Common myeloid progenitor, CD34-positive (primary cell): ENCODE measurements around the gene CLK3.

Experiments
- CTCF ChIA-PET: fragments of 350-600 bp; sonication (Branson Sonifier 250); formaldehyde crosslinking; loops from one replicate; lab custom pipeline; 2021; ENCODE audit warnings: antibody characterized with exemption; lab: Charles Lee
- POLR2A ChIA-PET: fragments of 350-600 bp; sonication (Branson Sonifier 250); formaldehyde crosslinking; loops from one replicate; lab custom pipeline; 2021; ENCODE audit warnings: antibody characterized with exemption; lab: Charles Lee
- DNase-seq, 3 donors: peaks; one replicate each; pipeline versions ENCODE4 v3.0.0 to v3.0.0-alpha.2; 2013
- H3K27ac ChIP-seq, 2 experiments: 1 replicate in 1 of 2; 2 replicates in 1 of 2; pipeline ENCODE4 v1.7.0; 2013; ENCODE audit warnings: inconsistent platforms in 2 of 2, low read length in 2 of 2, mild to moderate bottlenecking in 2 of 2, low read depth in 1 of 2, moderate library complexity in 1 of 2; ENCODE audit not compliant: severe bottlenecking in 2 of 2, insufficient read depth in 1 of 2, poor library complexity in 1 of 2
- H3K27me3 ChIP-seq, 5 experiments: replicated peaks in 2 of 5; 1 replicate in 3 of 5; 2 replicates in 2 of 5; pipeline versions ENCODE4 v1.6.1 to v1.7.0; 2013; ENCODE audit warnings: low read length in 4 of 5, mild to moderate bottlenecking in 2 of 5, moderate library complexity in 2 of 5, inconsistent platforms in 1 of 5; ENCODE audit not compliant: insufficient read depth in 5 of 5, control insufficient read depth in 4 of 5
- H3K36me3 ChIP-seq, 4 experiments: 1 replicate in 2 of 4; 2 replicates in 2 of 4; pipeline versions ENCODE4 v1.6.1 to v1.7.0; 2013; ENCODE audit warnings: low read length in 3 of 4, control low read depth in 1 of 4, mild to moderate bottlenecking in 1 of 4; ENCODE audit not compliant: control insufficient read depth in 4 of 4, insufficient read depth in 4 of 4
- H3K4me1 ChIP-seq, 4 experiments: 1 replicate in 3 of 4; 2 replicates in 1 of 4; pipeline versions ENCODE4 v1.6.1 to v1.7.1; 2013; ENCODE audit warnings: low read length in 3 of 4, mild to moderate bottlenecking in 3 of 4, control low read depth in 1 of 4, inconsistent platforms in 1 of 4, moderate library complexity in 1 of 4; ENCODE audit not compliant: control insufficient read depth in 4 of 4, insufficient read depth in 4 of 4; ENCODE audit errors: control extremely low read depth in 1 of 4
- H3K4me3 ChIP-seq, 7 experiments: 1 replicate in 4 of 7; 2 replicates in 3 of 7; pipeline versions ENCODE4 v1.5.1 to v1.7.0; 2013; ENCODE audit warnings: mild to moderate bottlenecking in 7 of 7, low read length in 6 of 7, moderate library complexity in 6 of 7, inconsistent platforms in 2 of 7, low read depth in 2 of 7, control low read depth in 1 of 7; ENCODE audit not compliant: insufficient read depth in 4 of 7, control insufficient read depth in 1 of 7; ENCODE audit errors: extremely low read depth in 1 of 7
- H3K9me3 ChIP-seq, 5 experiments: 1 replicate in 4 of 5; 2 replicates in 1 of 5; pipeline versions ENCODE4 v1.6.1 to v1.7.1; 2013; ENCODE audit warnings: low read length in 4 of 5, mild to moderate bottlenecking in 2 of 5, inconsistent platforms in 1 of 5, low read depth in 1 of 5, moderate library complexity in 1 of 5; ENCODE audit not compliant: control insufficient read depth in 4 of 5, insufficient read depth in 2 of 5; ENCODE audit errors: control extremely low read depth in 1 of 5
- WGBS: methylation state at CpG from one replicate; pipeline ENCODE4 v1.1.5; 2013; ENCODE audit not compliant: insufficient coverage; 5-methylcytosine and 5-hydroxymethylcytosine counted together

Gene CLK3

GRCh38 chr15:74618841-74619596, 3.4 kb downstream of the CLK3 start:
- no peak overlapping the region for H3K4me3 ChIP-seq
- CTCF ChIA-PET, result interaction anchor here (0.8 to 17.5 kb wide), 8 partner anchors 17 to 182 kb away, joined by 3 to 302 read pairs (median 3); no protein-coding TSS in a partner anchor
- POLR2A ChIA-PET, result no interaction called here
- peaks cover 8 to 34% (median 30%) of the 10 kb centered on the region in 4 experiments for H3K4me1 ChIP-seq
- 93% methylated on average over 13 of the region's 15 CpGs for WGBS
- peaks cover 23 to 65% (median 51%) of the 10 kb centered on the region in 4 experiments for H3K36me3 ChIP-seq
- no peak overlapping the region for H3K27ac ChIP-seq
- no peaks in the 10 kb centered on the region for H3K27me3 ChIP-seq
- DNase-seq, result no peak
- H3K9me3 ChIP-seq, result no peaks in the 10 kb centered on the region

- Histone ChIP-seq H3K27ac (no peak overlapping the region), H3K4me1 (peaks cover 8 to 25% (median 21%) of the 10 kb centered on the region in 4 experiments), H3K27me3 (no peaks in the 10 kb centered on the region), H3K9me3 (no peaks in the 10 kb centered on the region), H3K36me3 (peaks cover 28 to 76% (median 61%) of the 10 kb centered on the region in 4 experiments), H3K4me3 (no peak overlapping the region)
- ChIA-PET CTCF (interaction anchor here (0.8 to 17.5 kb wide), 6 partner anchors 16 to 160 kb away, joined by 3 to 302 read pairs (median 3); no protein-coding TSS in a partner anchor), POLR2A (interaction anchor here (0.5 kb wide), 1 partner anchor 151 kb away, joined by 5 read pairs; no protein-coding TSS in a partner anchor)
- no peak for DNase-seq
- 98% methylated on average over 27 of the region's 27 CpGs for WGBS
These were observed 4.4 kb downstream of the CLK3 start for GRCh38 chr15:74619916-74620635.

GRCh38 chr15:74620636-74621545, 5.3 kb downstream of the CLK3 start:
- Histone ChIP-seq H3K4me1 (peaks cover 8 to 24% (median 20%) of the 10 kb centered on the region in 4 experiments), H3K27me3 (no peaks in the 10 kb centered on the region), H3K27ac (no peak overlapping the region), H3K4me3 (no peak overlapping the region), H3K9me3 (no peaks in the 10 kb centered on the region), H3K36me3 (peaks cover 30 to 84% (median 69%) of the 10 kb centered on the region in 4 experiments)
- WGBS, result 70% methylated on average over 22 of the region's 23 CpGs
- ChIA-PET POLR2A (interaction anchor here (0.5 kb wide), 1 partner anchor 150 kb away, joined by 5 read pairs; no protein-coding TSS in a partner anchor), CTCF (interaction anchor here (0.9 to 22.8 kb wide), 8 partner anchors 10 to 245 kb away, joined by 3 to 735 read pairs (median 6); partner anchors contain the start of genes CSK and EDC3)
- peak; percentile 80 to 88 (median 86) for DNase-seq

- H3K36me3 ChIP-seq, result peaks cover 32 to 91% (median 76%) of the 10 kb centered on the region in 4 experiments
- CTCF ChIA-PET, result interaction anchor here (0.9 to 22.8 kb wide), 7 partner anchors 11 to 246 kb away, joined by 3 to 735 read pairs (median 6); partner anchors contain the start of genes CSK and EDC3
These were observed 5.9 kb downstream of the CLK3 start for GRCh38 chr15:74621546-74621920.

GRCh38 chr15:74621936-74622335, 6.3 kb downstream of the CLK3 start:
- Histone ChIP-seq H3K36me3 (peaks cover 32 to 95% (median 79%) of the 10 kb centered on the region in 4 experiments), H3K27me3 (no peaks in the 10 kb centered on the region), H3K27ac (no peak overlapping the region), H3K4me3 (no peak overlapping the region), H3K4me1 (peaks cover 5 to 25% (median 21%) of the 10 kb centered on the region in 4 experiments), H3K9me3 (no peaks in the 10 kb centered on the region)
- CTCF ChIA-PET, result interaction anchor here (0.9 to 22.8 kb wide), 7 partner anchors 11 to 246 kb away, joined by 3 to 735 read pairs (median 6); partner anchors contain the start of genes CSK and EDC3
- no peak for DNase-seq
- 94% methylated on average over 10 of the region's 21 CpGs for WGBS
- POLR2A ChIA-PET, result no interaction called here

More at GRCh38 chr15:74621546-74621920, 5.9 kb downstream of the CLK3 start:
- no peak for DNase-seq
- Histone ChIP-seq H3K9me3 (no peaks in the 10 kb centered on the region), H3K27ac (no peak overlapping the region), H3K27me3 (no peaks in the 10 kb centered on the region), H3K4me1 (peaks cover 8 to 25% (median 21%) of the 10 kb centered on the region in 4 experiments), H3K4me3 (no peak overlapping the region)
- POLR2A ChIA-PET, result no interaction called here
- 98% methylated on average over 12 of the region's 16 CpGs for WGBS

- Histone ChIP-seq H3K9me3 (no peaks in the 10 kb centered on the region), H3K4me3 (no peak overlapping the region), H3K4me1 (peaks cover 0 to 25% (median 22%) of the 10 kb centered on the region in 4 experiments), H3K36me3 (peaks cover 34 to 98% (median 88%) of the 10 kb centered on the region in 4 experiments), H3K27me3 (no peaks in the 10 kb centered on the region), H3K27ac (no peak overlapping the region)
- no peak for DNase-seq
- POLR2A ChIA-PET, result no interaction called here
- CTCF ChIA-PET, result interaction anchor here (0.6 to 22.8 kb wide), 5 partner anchors 13 to 211 kb away, joined by 3 to 735 read pairs (median 4); partner anchors contain the start of gene CSK
- 100% methylated on average over 2 of the region's 3 CpGs for WGBS
These were observed 7.1 kb downstream of the CLK3 start for GRCh38 chr15:74622758-74623157.
